Pancreas (tissue), 10 donors: ENCODE measurements around the gene RESP18. TPM values are rescaled to one million over a fixed set of nuclear protein-coding genes. Genes with fewer than 3 reads are reported as not detected.
"Not testable (repeated sequence)": the region's sequence is repeated elsewhere in the genome, so short reads cannot be mapped to it uniquely, and the experiment has no call there.

Experiments used
- ATAC-seq, 4 donors: fragments of 200-7000 bp; cut with Tn5 transposase; one replicate each; pipeline versions ENCODE4 v1.8.0 to v1.9.1; 2020; ENCODE audit warnings: mild to moderate bottlenecking in 4 of 4, moderate library complexity in 4 of 4
- DNase-seq, 6 donors: peaks; one replicate each; pipeline ENCODE4 v3.0.0-alpha.2; 2020
- FAIRE-seq: peaks from 2 replicates; lab custom pipeline; 2012; peaks lifted over from hg19 to GRCh38; lab: Jason Lieb, UNC
- H3K27ac ChIP-seq, 4 donors: fragments of 200-600 bp; sonication (generic); 1 replicate in 3 of 4; 2 replicates in 1 of 4; pipeline versions ENCODE4 v1.5.0 to v1.8.0; 2020
- H3K27me3 ChIP-seq, 4 donors: fragments of 200-600 bp; one replicate each; pipeline ENCODE4 v1.8.0; 2021
- H3K36me3 ChIP-seq, 3 donors: fragments of 200-600 bp; sonication (generic) in 1 of 3; one replicate each; pipeline versions ENCODE4 v1.5.0 to v1.8.0; 2020 to 2021
- H3K4me1 ChIP-seq, 3 donors: fragments of 200-600 bp; one replicate each; pipeline ENCODE4 v1.8.0; 2021
- H3K4me3 ChIP-seq, 4 donors: fragments of 200-600 bp; sonication (generic) in 2 of 4; one replicate each; pipeline versions ENCODE4 v1.5.0 to v1.8.0; 2020 to 2021
- H3K9me3 ChIP-seq, 4 donors: fragments of 200-600 bp; one replicate each; pipeline ENCODE4 v1.8.0; 2021
- WGBS, 2 donors: extraction: QIAGEN DNeasy Blood & Tissue Kit; methylation state at CpG; one replicate each; pipeline ENCODE4 v1.1.7; 2013; 5-methylcytosine and 5-hydroxymethylcytosine counted together
- intact Hi-C, 3 donors: fragments of 100-400 bp; cut with DNase I; formaldehyde crosslinking; loops; one replicate each; pipeline versions ENCODE4 v1.11.1 to v1.14.2; 2022
- polyA plus RNA-seq, 2 donors: library from polyadenylated mRNA; stranded (reverse); fragments of 200-250 nt; gene quantifications; one replicate each; pipeline ENCODE4 v1.2.3, GENCODE V29; 2013
- total RNA-seq, 6 donors: library from RNA; stranded (reverse); fragmentation: NEBNext Ultra II Directional in 4 of 6; extraction: Animal tissue kit (Norgen Biotek cat#: 25700) in 4 of 6; gene quantifications; one replicate each; pipeline versions ENCODE4 v1.2.1 to v1.2.4, GENCODE V29; 2021 to 2023
- TF ChIP-seq, protein P1 (sequence below), 4 donors: fragments of 200-600 bp; sonication (generic) in 3 of 4; IDR thresholded peaks; one replicate each; pipeline versions ENCODE4 v1.5.0 to v1.8.0; 2021; ENCODE audit warnings: antibody characterized with exemption in 4 of 4
- donor health status: healthy with polysubstance abuse.
- donor health status: DM: no; HTN: no; CAD: no; lungs with moderate emphysema.
- donor health status: DM: no; HTN: no; CAD: no.
- donor health status: control.
- donor health status: control.
- donor health status: Bipolar disorder and iron deficiency.
- donor health status: DM: yes; HTN: yes; CAD: no.
- donor health status: DM: no; HTN: no; CAD: no.
- donor health status: DM: no; HTN: no; CAD: no.
- donor health status: DM: yes; HTN: yes; CAD: no.

Gene RESP18
- total and polyA plus RNA-seq, 8 donors, result 0.16 TPM; not detected in 7

DNA sequence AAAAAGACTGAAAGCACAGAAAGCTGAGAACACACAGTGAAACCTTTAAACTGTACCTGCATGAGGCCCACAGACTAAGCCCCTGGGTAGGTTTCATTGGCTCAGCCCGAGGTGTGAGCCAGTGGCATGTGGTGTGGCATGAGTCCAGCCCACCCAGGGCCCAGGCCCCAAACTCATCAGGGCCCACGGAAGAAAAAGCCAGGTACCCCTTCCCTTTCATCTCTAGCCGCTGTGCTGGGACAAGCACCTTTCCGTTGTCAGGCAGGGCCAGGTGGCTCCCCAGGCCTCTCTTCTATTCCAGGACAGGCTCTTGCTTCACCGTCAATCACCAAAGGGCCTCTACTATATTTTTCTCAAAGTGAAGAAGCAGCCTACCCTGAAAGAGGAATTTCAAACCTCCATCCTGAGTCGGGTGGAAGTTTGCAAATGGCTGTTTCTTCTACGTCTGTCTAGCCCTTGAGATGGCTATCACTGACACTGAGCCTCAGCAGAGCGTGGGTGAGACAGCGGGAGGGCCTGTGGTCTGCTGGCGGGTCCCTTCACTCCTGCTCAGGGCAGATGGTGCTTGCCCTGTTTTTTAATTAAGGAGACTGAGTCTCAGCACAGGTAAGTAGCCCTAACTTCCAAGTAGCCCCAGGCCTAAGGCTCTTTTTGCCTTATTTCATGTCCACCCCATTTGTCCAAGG is 44.8 kb downstream of the RESP18 start:
- no peak for DNase-seq
- Histone ChIP-seq H3K4me3 (no peak overlapping the region), H3K4me1 (no peaks in the 10 kb centered on the region), H3K27me3 (no peaks in the 10 kb centered on the region), H3K36me3 (peaks cover 0 to 24% (median 0%) of the 10 kb centered on the region in 3 donors), H3K27ac (no peak overlapping the region), H3K9me3 (no peaks in the 10 kb centered on the region)
- TF ChIP-seq, protein P1, sequence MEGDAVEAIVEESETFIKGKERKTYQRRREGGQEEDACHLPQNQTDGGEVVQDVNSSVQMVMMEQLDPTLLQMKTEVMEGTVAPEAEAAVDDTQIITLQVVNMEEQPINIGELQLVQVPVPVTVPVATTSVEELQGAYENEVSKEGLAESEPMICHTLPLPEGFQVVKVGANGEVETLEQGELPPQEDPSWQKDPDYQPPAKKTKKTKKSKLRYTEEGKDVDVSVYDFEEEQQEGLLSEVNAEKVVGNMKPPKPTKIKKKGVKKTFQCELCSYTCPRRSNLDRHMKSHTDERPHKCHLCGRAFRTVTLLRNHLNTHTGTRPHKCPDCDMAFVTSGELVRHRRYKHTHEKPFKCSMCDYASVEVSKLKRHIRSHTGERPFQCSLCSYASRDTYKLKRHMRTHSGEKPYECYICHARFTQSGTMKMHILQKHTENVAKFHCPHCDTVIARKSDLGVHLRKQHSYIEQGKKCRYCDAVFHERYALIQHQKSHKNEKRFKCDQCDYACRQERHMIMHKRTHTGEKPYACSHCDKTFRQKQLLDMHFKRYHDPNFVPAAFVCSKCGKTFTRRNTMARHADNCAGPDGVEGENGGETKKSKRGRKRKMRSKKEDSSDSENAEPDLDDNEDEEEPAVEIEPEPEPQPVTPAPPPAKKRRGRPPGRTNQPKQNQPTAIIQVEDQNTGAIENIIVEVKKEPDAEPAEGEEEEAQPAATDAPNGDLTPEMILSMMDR (IDR thresholded peaks at IDR 0.05), result no peak
- intact Hi-C loops, result no loop called here
- no peak for FAIRE-seq
- 75 to 83% methylated on average over 10 of the region's 10 CpGs for WGBS, 2 donors
- no peak for ATAC-seq

DNA sequence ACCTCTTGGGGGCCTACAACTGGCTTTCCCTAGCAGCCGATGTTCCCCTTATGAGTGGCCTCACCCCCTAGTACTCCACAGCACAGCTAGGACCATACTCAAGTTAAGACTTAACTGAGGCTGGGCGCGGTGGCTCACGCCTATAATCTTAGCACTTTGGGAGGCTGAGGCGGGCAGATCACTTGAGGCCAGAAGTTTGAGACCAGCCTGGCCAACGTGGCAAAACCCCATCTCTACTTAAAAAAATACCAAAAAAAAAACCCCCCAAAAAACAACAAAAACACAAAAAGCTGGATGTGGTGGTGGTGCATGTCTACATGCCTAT is 45.5 kb downstream of the RESP18 start:
- H3K27me3 ChIP-seq, intact Hi-C loops, FAIRE-seq, DNase-seq, H3K4me3 ChIP-seq, H3K9me3 ChIP-seq, H3K4me1 ChIP-seq, ATAC-seq, H3K27ac ChIP-seq: not testable (repeated sequence)
- WGBS, 2 donors, result 86 to 89% methylated on average over 6 of the region's 6 CpGs
- peaks cover 0 to 29% (median 0%) of the 10 kb centered on the region in 3 donors for H3K36me3 ChIP-seq

DNA sequence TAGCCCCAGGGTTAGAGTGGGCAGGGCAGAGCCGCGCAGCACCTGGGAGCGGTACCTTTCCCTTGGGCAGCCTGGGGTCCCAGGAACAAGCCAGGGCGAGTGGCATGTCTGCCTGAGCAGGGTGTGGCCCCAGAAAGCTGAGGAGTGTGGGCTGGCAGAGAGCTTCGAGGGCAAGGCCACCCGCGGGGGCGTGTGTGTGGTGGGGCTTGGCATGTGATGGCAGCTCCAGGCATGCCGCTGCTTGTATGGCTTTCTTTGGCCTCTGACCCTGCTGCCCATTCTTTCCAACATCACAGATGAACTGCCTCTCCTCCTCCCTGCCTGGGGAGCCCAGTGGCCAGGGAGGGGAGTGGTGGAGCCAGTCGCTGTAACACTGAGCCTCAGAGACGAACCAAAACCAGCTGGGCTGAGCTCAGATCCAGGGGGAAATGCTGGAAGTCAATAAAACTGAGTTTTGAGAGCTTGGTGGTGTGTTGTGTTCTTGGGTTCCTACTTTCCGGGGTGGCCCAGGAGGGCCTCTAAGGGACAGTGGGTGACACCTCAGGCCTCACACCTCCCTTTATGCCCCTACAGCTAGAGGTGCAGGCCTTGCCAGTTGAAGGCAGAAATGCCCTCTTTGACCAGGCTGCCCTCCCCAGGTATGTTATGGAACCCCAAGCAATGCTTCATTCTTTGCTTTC is 46.0 kb downstream of the RESP18 start:
- FAIRE-seq (no peak), DNase-seq (no peak), ATAC-seq (peak in 2 of 4 donors; percentile 3 to 6)
- Histone ChIP-seq H3K36me3 (peaks cover 0 to 34% (median 0%) of the 10 kb centered on the region in 3 donors), H3K27me3 (no peaks in the 10 kb centered on the region), H3K4me1 (no peaks in the 10 kb centered on the region), H3K27ac (no peak overlapping the region), H3K4me3 (no peak overlapping the region), H3K9me3 (no peaks in the 10 kb centered on the region)
- WGBS, 2 donors, result 75 to 85% methylated on average over 11 to 12 of the region's 12 CpGs
- intact Hi-C loops, result no loop called here
- TF ChIP-seq, protein P1 (IDR thresholded peaks at IDR 0.05), result no peak

DNA sequence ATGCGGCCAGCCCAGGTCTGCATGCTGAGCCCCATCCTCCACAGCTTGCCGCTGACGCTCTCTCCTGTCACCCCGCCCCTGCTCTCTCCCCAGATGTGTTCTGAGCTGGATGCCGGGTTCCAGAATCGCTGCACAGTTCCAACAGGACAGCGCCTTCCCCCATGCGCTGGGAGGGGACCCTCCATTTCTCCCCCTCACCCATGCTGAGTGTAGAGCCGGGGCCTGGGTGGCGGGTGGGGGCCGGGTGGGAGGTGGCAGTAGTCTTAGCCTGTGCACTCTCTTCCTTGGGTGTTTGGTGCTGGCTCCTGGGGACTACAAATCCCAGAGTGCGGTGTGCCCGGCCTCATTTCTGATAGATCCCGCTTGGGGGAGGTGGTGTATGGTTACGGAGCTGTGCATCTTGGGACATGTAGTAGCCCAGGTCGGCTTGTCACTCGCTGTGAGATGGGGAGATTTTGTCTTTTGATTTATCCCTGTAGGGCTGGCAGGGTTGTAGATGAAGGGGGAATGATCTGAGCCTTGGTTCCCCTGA is 46.6 kb downstream of the RESP18 start:
- FAIRE-seq, result no peak
- Histone ChIP-seq H3K27me3 (no peaks in the 10 kb centered on the region), H3K4me1 (no peaks in the 10 kb centered on the region), H3K9me3 (no peaks in the 10 kb centered on the region), H3K27ac (no peak overlapping the region), H3K36me3 (peaks cover 0 to 34% (median 0%) of the 10 kb centered on the region in 3 donors), H3K4me3 (no peak overlapping the region)
- TF ChIP-seq, protein P1 (IDR thresholded peaks at IDR 0.05), result no peak
- WGBS, 2 donors, result 82 to 89% methylated on average over 17 of the region's 17 CpGs
- intact Hi-C loops, result no loop called here
- DNase-seq, result no peak
- peak in 3 of 4 donors; percentile 35 to 50 (median 40) for ATAC-seq

DNA sequence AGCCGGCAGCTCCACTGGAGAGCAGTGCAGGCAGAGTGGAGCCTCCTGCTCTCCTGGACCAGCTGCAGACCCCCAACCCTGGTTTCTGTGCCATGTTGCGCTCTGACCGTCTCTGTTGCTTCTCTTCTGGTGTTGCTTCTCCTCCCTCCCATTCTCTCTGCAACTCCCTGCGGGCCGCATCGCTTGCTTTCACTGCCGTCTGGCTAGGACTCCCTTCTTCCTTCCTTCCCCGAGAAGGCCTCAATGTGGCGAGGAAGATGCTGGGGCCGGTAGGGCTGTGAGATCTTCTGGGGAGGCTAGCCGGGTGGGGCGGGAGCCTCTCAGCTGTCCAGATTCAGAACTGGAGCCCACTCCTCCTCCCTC is 47.2 kb downstream of the RESP18 start:
- WGBS, 2 donors, result 92 to 93% methylated on average over 12 of the region's 12 CpGs
- intact Hi-C loops, result no loop called here

More for the DNA sequence above, 47.2 kb downstream of the RESP18 start:
- DNase-seq, result no peak
- Histone ChIP-seq H3K4me3 (no peak overlapping the region), H3K9me3 (no peaks in the 10 kb centered on the region), H3K36me3 (peaks cover 0 to 34% (median 0%) of the 10 kb centered on the region in 3 donors), H3K27ac (no peak overlapping the region), H3K4me1 (peaks cover 0 to 4% (median 0%) of the 10 kb centered on the region in 3 donors), H3K27me3 (no peaks in the 10 kb centered on the region)
- no peak for ATAC-seq
- TF ChIP-seq, protein P1 (IDR thresholded peaks at IDR 0.05), result no peak
- FAIRE-seq, result no peak
